ENCODE measurements around the gene MIEF1.

Gene MIEF1
- total RNA-seq: 21.2 to 33.9 (median 24.5) reads per million in 4 donors

DNA sequence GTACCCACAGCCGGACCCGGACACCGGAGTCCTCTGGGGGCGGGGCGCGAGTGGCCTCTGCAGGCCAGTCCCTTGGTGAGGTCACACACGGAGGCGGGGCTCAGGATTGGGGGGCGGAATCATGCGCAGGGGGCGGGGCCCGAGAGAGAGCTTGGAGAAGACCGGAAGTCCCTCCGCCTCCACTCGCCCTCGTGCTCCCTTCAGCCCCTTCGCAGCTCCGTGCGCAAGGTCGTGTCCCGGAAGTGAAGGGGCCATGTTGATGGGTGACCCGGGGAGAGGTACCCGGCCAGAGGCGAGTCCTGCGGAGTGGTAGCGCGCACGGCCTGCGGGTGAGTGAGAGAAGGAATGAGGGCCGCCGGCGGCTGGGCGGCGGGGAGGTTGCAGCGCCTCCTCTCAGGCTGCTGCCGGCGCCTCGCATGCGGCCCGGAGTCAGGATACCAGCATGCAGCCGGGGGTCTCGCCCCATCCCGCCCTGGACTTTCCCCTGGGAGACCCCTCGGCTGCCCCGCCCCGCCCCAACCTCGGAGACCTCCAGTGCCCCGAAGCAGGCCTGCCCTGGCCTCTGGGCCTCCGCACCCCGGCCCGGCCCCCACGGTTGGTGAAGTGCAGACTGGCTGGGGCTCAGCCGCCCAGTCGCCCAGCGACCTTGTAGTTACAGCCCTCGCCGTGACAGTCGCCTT, at the start of gene MIEF1:
MIEF1 (plus strand) TSS at position 182 of the 680 bp plus-strand sequence. CDS start 9,005 bp downstream, outside the sequence.
- DNase-seq: peak; percentile 81 to 95 (median 83)

DNA sequence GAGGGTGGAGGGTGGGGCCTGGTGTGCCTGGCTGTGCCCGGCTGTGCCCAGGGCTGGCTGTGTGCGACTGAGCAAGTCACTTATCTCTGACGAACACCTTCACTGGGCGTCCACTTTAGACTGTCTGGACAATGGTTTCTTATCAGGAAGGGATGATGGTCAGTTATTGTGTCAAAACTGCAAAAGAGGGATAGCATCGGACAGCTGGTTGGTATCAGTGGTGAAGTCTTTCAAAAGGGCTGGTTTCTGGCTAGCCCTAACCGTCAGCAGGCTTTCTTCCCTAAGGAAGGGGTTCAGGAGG, 49.4 kb upstream of the MIEF1 start:
- DNase-seq: no peak

GRCh38 chr22:39453765-39454378, 48.2 kb upstream of the MIEF1 start:
- no peak for DNase-seq

- DNase-seq: no peak
Observed at GRCh38 chr22:39454385-39454871, 47.7 kb upstream of the MIEF1 start.

DNA sequence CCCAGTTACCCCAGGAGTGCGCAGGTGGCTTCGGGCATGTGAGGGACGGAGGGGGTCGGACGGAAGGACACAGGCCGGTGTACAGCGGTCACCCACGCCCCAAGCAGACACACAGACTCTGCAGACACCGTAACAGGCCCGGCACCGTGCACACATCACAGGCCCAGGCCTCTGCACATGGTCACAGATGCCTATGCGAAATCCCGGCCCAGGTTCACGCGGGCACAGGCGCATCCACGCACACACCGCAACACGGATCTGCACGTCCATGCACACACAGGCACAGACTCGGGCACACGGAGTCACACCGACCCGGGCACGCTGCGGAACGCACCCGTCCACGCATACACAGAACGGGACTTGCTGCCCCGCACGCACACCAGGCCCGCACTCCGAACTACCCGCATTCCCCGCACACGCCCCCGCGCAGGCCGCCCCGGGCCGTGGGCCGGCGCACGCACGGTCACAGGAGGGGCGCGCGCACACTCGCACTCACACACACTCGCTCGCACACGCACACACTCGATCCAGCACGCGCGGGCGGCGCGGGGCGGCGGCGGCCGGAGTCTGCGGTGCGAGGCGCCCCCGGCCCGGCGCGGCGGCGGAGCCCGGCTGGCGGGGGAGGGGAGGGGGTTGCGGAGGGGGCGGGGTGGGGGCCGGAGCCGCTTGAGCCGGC, 45.4 kb upstream of the MIEF1 start, which contains the start of gene MGAT3:
MGAT3 (plus strand) TSS at position 491 of the 676 bp plus-strand sequence. CDS start 30,336 bp downstream, outside the sequence.
- DNase-seq: no peak

GRCh38 chr22:39457198-39457555, 44.9 kb upstream of the MIEF1 start:
- DNase-seq: no peak

GRCh38 chr22:39457556-39458443, 44.3 kb upstream of the MIEF1 start:
- no peak for DNase-seq

- no peak for DNase-seq
Observed at GRCh38 chr22:39458444-39459083, 43.5 kb upstream of the MIEF1 start.

DNA sequence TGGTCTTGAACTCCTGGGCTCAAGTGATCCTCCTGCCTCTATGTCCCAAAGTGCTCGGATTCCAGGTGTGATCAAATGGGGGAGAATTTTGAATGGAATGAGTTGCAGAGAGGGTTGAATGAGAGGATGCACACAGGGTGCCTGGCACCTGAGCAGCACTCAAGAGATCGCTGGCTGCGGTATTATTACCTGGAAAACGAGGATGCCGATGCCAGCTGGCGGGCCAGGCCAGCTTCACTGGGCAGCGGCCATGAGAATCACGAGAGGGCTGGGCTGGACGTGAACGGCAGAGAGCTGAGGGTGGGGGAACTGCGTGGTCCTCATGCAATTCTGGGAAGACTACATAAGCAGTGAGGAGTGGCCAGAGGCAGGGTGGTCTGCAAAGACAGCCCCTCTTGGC, 42.4 kb upstream of the MIEF1 start:
- no peak for DNase-seq

DNA sequence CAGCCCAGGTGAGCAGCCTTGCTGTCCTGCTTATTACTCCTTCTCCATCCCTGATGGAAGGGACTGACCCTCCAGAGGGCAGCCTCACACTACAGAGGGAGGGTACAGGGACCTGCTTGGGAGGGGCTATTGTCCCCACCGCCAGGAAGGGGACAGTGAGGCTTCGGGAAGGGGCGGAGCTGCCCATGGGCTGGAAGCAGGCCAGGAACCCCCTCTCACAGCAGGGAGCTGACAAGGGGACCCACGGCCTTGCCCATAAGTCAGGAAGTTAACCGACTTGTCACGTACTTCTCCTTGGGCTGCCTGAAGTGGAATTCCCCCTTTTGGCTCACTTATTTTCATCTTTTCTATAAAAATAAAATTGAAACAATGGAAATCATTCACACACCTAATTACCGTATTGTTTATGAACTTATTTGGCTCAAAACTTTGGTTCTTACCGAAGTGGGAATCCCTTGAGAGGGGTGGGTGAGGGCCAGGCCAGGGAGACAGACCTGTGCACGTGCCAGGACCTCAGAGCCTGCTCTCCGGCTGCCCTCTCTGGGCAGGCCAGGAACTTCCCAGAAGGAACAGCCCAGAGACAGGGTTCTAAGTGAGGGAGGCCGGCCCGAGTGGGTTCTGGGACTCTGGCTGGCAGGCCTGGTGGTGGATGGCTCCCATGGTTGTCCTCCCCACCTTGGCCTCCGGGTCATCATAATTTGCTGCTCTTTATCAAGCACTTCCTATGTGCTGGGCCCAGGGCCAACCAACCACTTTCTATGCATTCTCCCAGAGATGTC, 39.5 kb upstream of the MIEF1 start:
- no peak for DNase-seq

GRCh38 chr22:39463277-39463676, 38.8 kb upstream of the MIEF1 start:
- no peak for DNase-seq

DNA sequence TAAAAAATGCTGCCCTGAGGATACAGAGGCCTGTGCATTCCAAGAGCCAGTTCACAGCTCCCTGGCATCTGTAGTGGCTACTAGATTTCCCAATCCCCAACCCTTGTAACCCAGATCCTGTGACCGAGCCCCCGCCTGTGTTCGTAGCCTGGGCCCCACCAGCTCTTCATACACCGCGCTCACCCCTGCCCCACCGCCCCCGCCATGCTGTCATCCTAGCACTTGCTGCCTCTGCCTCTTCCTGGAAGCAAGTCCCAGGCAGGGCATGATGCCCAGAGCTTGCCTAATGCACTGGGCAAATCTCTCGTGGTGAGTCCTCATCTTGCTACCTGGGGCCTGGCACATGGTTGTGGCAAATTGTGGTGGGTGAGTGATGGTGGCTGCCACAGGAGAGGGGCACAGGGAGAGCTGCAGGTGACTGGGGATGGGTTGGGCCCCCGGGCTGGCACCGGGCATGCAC, 38.1 kb upstream of the MIEF1 start:
- DNase-seq: no peak

DNA sequence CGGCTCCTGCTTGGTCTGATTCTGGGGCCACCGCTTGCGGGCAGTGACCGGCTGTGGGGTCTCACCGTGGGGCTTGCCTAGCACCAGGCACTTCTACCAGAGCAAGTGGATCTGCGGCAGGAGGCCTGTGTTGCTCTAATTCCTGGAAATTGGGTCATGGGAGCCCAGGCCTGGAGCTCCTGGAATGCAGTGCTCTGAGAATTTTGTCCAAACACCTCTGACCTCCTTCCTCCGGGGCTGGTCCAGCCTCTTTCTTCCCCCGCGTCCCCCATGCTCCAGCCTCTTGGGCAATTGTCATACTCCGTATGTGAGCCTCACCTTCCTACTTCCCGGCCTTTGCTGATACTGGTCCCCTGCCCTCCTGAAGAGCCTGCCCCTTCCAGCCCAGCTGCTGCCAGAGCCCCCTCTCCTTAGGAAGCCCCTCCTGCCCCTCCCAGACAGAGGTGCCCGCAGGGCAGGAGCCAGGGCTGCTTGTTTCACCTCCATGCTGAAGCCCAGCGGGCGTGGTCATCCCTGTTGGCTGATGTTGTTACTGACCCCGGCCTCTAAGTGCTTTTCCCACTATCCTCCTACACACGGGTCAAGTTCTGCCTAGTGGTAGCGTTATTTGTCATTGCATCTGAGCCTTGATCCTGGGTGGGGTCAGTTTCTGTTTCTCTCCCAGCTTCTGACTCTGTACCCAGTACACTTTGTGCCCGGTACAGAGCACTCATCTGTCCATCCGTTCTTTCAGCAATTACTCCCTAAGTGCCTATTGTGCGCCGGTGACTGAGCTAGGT, 35.7 kb upstream of the MIEF1 start:
- no peak for DNase-seq

GRCh38 chr22:39467390-39467895, 34.6 kb upstream of the MIEF1 start:
- no peak for DNase-seq

DNA sequence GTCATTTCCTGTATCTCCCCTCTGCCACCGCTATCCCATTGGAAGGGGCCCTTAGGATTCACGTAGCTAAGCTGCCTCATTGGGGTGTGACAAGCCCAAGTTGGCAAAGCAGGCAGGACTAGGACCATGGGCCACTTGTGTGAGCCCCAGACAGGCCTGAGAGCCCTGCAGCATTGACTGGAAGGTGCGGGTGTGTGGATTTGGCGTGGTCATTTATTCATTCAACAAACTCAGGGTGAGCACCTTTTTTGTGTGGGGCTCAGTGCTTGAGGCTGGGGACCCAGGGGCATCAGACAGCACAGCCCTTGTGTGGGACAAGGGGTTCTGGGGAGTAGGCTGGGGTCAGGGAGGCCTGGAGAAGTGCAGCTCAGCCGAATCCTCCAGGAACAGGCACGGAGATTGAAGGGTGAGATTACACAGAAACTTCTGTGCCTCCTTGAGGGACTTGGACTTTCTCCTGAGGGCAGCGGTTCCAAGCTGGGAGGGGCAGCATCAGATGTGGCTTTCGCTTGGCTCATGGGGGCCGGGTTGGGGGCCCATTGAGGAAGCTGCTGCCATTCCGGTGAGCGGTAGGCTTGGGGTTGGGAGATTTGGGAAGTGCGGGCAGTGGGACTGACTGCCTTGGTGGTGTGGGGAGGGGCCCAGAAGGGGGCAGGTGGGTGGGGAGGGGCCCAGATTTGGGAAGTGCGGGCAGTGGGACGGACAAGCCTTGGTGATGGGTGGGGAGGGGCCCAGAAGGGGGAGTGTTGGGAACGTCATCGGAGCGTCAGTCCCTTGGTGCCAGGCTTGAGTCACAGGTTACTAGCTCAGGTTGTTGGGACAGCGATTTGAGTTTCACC, 33.4 kb upstream of the MIEF1 start:
- no peak for DNase-seq

GRCh38 chr22:39469326-39469680, 32.8 kb upstream of the MIEF1 start:
- no peak for DNase-seq

- DNase-seq: no peak
Observed at GRCh38 chr22:39469681-39470450, 32.2 kb upstream of the MIEF1 start.

GRCh38 chr22:39470451-39471291, 31.4 kb upstream of the MIEF1 start:
- DNase-seq: no peak
